Stimulated activated CD8-positive, alpha-beta memory T cell treated with anti-CD3 and anti-CD28 coated beads, Interleukin-7, amount 100 ng/mL, for 48 hours (primary cell): ENCODE data around the gene CLASP1.
"Not testable (repeated sequence)": the region's sequence is repeated elsewhere in the genome, so short reads cannot be mapped to it uniquely, and the experiment has no call there.

Experiments
- DNase-seq, 2 donors: peaks; one replicate each; pipeline ENCODE4 v3.0.0-alpha.2; 2020; ENCODE audit warnings: low read depth in 1 of 2; ENCODE audit errors: extremely low read depth in 1 of 2

Gene CLASP1

DNA sequence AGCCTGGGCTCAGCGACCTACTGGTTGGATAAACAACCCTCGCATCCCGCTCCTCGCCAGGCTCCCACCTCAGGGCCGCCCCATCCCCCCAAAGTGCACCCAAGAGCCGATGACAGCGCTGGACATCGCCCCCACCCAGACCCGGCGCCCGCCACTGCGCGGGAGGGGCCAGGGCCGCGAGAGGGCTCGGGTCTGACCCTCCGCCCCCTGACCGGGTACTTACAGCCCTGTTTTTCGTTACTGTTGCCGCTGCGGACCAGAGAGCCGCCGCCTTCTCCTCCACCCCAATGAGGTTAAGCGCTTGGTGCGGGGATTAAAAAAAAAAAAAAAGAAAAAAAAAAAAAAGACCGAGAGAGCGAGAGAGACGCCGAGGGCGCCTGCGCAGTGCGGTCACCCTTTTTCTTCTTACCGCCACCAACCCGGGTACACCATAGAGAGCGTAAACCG is at the start of gene CLASP1:
CLASP1 (minus strand) TSS at position 314 of the 447 bp plus-strand sequence. CDS start 43,567 bp downstream, outside the sequence.
- peak in 1 of 2 donors; percentile 27 for DNase-seq

GRCh38 chr2:121698318-121698930 is 49.2 kb upstream of the CLASP1 start:
- no peak for DNase-seq

DNA sequence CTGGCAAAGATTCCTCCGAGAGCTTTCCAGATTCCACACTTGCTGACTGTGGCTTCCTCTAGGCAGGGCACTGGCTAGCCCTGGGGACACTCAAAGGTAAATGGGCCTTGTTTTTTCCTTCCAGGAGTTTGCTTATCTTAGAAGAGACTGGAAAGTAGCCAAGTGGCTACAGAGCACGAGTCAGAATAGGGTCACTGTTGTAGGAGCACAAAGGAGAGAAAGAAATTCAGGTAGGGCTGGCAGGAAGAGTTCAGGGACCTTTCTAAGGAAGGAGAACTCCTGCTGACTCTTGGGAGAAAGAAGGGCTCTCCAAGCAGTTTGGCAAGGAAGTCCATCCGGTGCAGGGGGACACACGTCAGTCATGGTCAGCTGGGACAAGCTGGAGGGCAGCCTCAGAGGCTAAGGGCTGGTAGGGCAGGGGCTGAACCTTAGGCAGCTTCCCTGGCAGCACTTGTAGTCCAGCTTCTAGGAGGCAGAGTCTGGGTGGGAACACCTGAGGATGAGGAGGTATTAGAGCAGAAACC is 47.9 kb upstream of the CLASP1 start:
- DNase-seq = no peak

DNA sequence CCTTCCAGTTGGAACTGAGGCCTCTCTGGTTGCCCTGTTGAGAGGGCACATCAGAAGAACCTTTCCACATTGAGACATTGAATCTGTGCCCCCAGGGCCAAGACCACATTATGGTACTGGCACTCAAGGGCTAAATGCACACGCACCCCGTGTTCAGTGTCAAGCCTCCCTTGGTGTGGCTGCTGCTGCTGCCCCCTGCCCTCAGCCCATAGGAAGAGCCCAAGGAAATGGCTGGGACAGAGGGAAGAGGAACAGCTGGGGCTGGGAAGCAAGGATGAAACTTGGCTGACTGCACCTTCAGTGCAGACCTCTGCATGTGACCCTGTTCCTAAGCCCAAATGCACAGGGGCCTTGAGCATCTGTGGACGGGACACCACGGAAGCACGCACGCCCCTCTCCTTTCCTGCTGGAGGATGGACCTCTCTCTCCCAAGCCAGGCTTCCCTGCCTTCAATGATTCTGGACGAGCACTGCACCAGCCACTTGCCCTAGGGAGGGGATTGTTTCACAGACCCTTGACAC is 47.2 kb upstream of the CLASP1 start:
- no peak for DNase-seq

DNA sequence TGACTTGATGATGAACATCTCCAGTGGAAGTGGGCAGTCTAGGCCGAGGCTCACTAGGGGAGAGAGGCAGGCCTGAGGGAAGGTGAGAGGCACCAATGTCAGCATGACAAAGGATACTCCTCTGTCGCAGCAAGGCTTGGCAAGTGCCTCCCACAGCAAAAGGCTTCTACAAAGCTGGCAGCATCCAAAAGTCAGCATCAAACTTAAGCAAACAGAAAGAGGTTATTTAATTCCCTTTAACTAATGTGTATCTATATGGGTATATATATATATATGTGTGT is 45.8 kb upstream of the CLASP1 start:
- DNase-seq = no peak

- no peak for DNase-seq
These were observed 45.3 kb upstream of the CLASP1 start for GRCh38 chr2:121694398-121695170.

GRCh38 chr2:121690572-121690971 is 41.3 kb upstream of the CLASP1 start:
- not testable (repeated sequence) for DNase-seq

DNA sequence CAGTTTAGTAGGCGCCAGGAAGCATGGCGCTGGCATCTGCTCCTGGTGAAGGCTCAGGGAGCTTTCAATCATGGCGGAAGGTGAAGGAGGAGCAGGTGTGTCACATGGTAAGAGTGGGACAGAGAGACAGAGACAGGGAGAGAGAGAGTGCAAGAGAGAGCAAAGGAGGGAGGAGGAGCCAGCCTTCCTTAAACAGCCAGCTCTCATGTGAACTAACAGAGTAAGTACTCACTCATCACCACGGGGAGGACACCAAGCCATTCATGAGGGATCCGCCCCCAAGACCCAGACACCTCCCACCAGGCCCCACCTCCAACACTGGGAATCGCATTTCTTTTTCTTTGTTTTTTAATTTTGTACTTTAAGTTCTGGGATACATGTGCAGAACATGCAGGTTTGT is 40.8 kb upstream of the CLASP1 start:
- no peak for DNase-seq

DNA sequence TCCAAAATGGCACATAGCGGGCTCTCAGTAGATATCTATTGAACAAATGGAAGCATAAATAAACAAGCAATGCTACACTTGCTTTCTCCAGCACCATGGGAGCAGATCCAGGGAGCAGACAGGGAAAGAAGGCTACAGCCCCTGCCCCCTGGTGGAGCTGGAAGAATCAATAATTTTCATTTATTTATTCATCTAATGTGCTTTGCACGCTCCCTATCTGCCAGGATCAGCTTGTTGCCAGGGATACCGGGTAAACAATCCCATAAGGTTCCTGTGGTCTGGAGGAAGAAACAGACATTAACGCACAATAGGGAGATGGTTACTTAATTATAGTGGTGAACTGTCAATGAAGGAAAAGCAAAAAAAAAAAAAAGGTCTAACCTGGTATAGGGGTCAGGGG is 40.1 kb upstream of the CLASP1 start:
- no peak for DNase-seq

DNA sequence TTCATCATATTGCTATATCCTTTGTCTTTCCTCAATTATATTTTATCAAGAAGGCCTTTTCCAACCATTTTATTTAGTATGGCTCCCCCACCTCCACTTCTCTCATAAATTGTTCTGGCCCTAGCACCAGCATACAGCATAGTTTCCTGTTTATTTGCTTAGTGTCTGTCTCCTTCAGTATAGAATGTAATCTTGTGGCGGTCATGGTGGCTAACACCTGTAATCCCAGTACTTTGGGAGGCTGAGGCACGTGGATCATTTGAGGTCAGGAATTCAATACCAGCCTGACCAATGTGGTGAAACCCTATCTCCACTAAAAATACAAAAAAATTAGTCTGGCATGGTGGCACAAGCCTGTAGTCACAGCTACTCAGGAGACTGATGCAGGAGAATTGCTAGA is 39.6 kb upstream of the CLASP1 start:
- no peak for DNase-seq

GRCh38 chr2:121686902-121687301 is 37.6 kb upstream of the CLASP1 start:
- no peak for DNase-seq

- no peak for DNase-seq
These were observed 37.0 kb upstream of the CLASP1 start for GRCh38 chr2:121686218-121686617.

DNA sequence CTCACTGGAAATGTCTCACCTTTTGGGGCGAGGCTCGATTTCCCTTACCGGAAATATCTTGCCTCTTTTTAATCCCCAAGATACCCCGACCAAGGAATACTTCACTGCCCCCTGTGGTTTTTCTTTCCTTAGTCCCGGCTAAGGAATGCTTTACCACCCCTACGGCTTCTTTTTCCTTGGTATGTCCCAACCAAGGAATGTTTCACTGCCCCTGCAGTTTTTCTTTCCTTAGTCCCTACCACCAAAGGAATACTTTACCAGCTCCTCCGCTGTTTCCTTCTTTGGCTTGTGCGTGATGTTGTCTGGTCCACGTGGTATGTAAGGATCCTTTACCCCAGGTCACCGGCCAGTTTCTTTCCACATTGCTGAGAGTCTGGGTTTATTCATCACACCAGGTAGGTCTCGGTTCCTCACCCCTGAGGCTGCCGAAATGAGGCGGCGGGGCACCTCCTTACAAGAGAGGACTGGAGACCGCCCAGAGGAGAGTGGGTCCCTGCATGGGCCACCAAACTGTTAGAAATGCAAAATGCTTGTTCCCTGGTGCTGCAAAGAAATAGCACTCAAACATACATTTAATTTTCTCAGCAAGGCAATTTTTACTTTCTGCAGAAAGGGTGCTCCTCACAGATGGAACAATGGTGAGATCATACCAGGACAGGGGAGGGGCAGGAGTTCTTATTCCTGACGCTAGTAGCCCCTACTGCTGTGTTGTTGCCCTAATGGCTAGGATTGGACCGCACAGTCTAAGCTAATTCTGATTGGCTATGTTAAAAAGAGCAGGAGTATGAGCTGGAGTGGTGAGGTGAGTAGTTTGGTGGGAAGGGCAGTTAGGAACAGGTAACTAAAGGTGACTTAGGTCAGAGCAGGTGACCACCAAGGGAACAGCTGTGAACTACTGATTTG is 33.4 kb upstream of the CLASP1 start:
- no peak for DNase-seq

GRCh38 chr2:121677855-121678254 is 28.6 kb upstream of the CLASP1 start:
- DNase-seq = no peak

DNA sequence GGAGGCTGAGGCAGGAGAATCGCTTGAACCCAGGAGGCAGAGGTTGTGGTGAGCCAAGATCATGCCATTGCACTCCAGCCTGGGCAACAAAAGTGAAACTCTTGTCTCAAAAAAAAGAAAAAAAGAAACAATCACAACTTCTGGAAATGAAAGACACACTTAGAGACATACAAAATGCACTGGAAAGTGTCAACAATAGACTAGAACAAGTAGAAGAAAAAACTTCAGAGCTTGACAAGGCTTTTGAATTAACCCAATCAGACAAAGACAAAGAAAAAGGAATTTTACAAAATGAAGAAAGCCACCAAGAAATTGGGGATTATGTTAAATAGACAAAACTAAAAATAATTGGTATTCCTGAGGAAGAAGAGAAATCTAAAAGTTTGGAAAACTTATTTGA is 22.4 kb upstream of the CLASP1 start:
- not testable (repeated sequence) for DNase-seq

GRCh38 chr2:121670181-121670580 is 20.9 kb upstream of the CLASP1 start:
- no peak for DNase-seq

DNA sequence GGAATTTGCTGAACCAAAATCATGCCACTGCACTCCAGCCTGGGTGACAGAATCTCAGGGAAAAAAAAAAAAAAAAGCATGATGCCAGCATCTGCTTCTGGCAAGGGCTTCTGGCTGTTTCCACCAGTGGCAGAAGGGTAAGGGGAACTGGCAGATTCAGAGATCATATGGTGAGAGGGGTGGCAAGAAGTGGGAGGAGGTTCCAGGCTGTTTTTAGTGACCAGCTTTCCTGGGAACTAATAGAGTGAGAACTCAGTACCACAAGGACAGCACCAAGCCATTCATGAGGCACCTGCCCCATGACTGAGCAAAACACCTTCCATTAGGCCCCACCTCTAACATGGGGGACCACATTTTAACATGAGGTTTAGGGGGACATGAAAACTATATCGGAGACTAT is 18.4 kb upstream of the CLASP1 start:
- DNase-seq = no peak

- no peak for DNase-seq
These were observed 16.8 kb upstream of the CLASP1 start for GRCh38 chr2:121666042-121666441.

DNA sequence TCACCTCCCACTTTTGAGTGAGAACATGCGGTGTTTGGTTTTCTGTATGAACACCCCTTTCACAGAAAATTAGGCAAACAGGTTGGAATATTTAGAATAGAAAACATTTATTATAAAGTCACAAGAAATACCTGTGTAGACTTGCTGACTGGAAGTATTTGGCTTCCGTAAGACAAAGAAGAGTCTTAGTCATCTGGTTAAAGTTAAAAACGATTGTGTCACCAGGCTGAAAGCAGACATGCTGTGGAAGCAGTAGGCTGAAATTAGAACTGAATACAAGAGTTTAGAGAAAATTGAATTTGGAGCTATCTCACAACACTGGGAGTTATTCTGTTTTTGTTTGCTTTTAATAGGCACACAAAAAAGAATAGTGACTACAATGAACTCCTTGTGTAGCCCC is 16.2 kb upstream of the CLASP1 start:
- no peak for DNase-seq

GRCh38 chr2:121664713-121665112 is 15.5 kb upstream of the CLASP1 start:
- DNase-seq = no peak

GRCh38 chr2:121664086-121664485 is 14.8 kb upstream of the CLASP1 start:
- DNase-seq = no peak
